Endothelial cell of umbilical vein (primary cell): ENCODE data around the gene CCSER1. TPM values are rescaled to one million over a fixed set of nuclear protein-coding genes. Genes with fewer than 3 reads are reported as not detected.
A peak's percentile ranks its signal among the peaks of the same experiment; 100 is the strongest.

ENCODE experiments used
- BruUV-seq: library from RNA; stranded (reverse); fragments of 400-500 nt; replicated peaks from 2 replicates; lab custom pipeline; 2021; lab: Mats Ljungman, UMichigan
- CTCF ChIA-PET: fragments of 300-600, 350-600 bp; sonication (Branson Sonifier 250); formaldehyde crosslinking; loops from one replicate; lab custom pipeline; 2021; ENCODE audit warnings: antibody characterized with exemption, inconsistent platforms; lab: Charles Lee
- POLR2A ChIA-PET: fragments of 300-600, 350-600 bp; sonication (Branson Sonifier 250); formaldehyde crosslinking; loops from one replicate; lab custom pipeline; 2021; ENCODE audit warnings: antibody characterized with exemption, inconsistent platforms; lab: Charles Lee
- DNase-seq: peaks from one replicate; pipeline ENCODE4 v3.0.0-alpha.2; 2011; ENCODE audit warnings: low read depth, low spot score
- FAIRE-seq: peaks from 2 replicates; lab custom pipeline; 2011; peaks lifted over from hg19 to GRCh38; lab: Jason Lieb, UNC
- H2AFZ ChIP-seq: 2 replicates; pipeline ENCODE4 v1.6.0; 2012; ENCODE audit warnings: low read depth, low read length, control low read depth, inconsistent platforms
- H3K27ac ChIP-seq: 2 replicates; pipeline ENCODE4 v1.5.1; 2011; ENCODE audit warnings: low read depth, mild to moderate bottlenecking, control low read depth, low read length, moderate library complexity; ENCODE audit not compliant: insufficient read depth
- H3K27me3 ChIP-seq, 2 experiments: 2 replicates each; pipeline versions ENCODE4 v1.6.0 to v1.6.1; 2011; ENCODE audit warnings: low read length in 2 of 2, mixed read lengths in 1 of 2; ENCODE audit not compliant: control insufficient read depth in 2 of 2, insufficient read depth in 2 of 2
- H3K36me3 ChIP-seq, 2 experiments: 2 replicates in 1 of 2; 3 replicates in 1 of 2; pipeline ENCODE4 v1.5.1; 2011; ENCODE audit warnings: low read length in 2 of 2, mild to moderate bottlenecking in 1 of 2, moderate library complexity in 1 of 2; ENCODE audit not compliant: control insufficient read depth in 2 of 2, insufficient read depth in 2 of 2; ENCODE audit errors: extremely low read depth in 1 of 2
- H3K4me1 ChIP-seq: 3 replicates; pipeline ENCODE4 v1.5.1; 2011; ENCODE audit warnings: mild to moderate bottlenecking, low read length; ENCODE audit not compliant: control insufficient read depth, insufficient read depth; ENCODE audit errors: extremely low read depth
- H3K4me2 ChIP-seq: 2 replicates; pipeline ENCODE4 v1.6.1; 2011; ENCODE audit warnings: low read length, control low read depth, mixed read lengths; ENCODE audit not compliant: insufficient read depth
- H3K4me3 ChIP-seq, 3 experiments: fragments of 200-600 bp in 1 of 3; sonication (generic), shearing (Covaris generic) in 1 of 3; replicated peaks in 1 of 3; 2 replicates each; pipeline ENCODE4 v1.5.1; 2011 to 2016; ENCODE audit warnings: control low read depth in 3 of 3, low read length in 3 of 3, mild to moderate bottlenecking in 2 of 3, inconsistent platforms in 1 of 3, low read depth in 1 of 3, moderate library complexity in 1 of 3; ENCODE audit not compliant: insufficient read depth in 1 of 3
- H3K79me2 ChIP-seq: 2 replicates; pipeline ENCODE4 v1.6.0; 2012; ENCODE audit warnings: low read length, inconsistent platforms; ENCODE audit not compliant: control insufficient read depth, insufficient read depth
- H3K9ac ChIP-seq: replicated peaks from 2 replicates; pipeline ENCODE3; 2011; ENCODE audit warnings: low read length, control low read depth; ENCODE audit not compliant: insufficient read depth; ENCODE audit errors: extremely low read depth
- H3K9me1 ChIP-seq: replicated peaks from 3 replicates; pipeline ENCODE4 v1.6.0; 2011; ENCODE audit warnings: mild to moderate bottlenecking, low read length; ENCODE audit not compliant: control insufficient read depth, insufficient read depth; ENCODE audit errors: extremely low read depth
- H3K9me3 ChIP-seq: replicated peaks from 2 replicates; pipeline ENCODE4 v1.5.1; 2012; ENCODE audit warnings: low read length, inconsistent platforms; ENCODE audit not compliant: control insufficient read depth, insufficient read depth
- H4K20me1 ChIP-seq: replicated peaks from 2 replicates; pipeline ENCODE3; 2011; ENCODE audit warnings: mild to moderate bottlenecking, low read length; ENCODE audit not compliant: control insufficient read depth, insufficient read depth; ENCODE audit errors: extremely low read depth
- CTCF ChIP-seq, 2 donors: IDR thresholded peaks; 1 replicate in 1 of 2; 2 replicates in 1 of 2; pipeline ENCODE4 v1.5.1; 2011; ENCODE audit warnings: low read length in 2 of 2, mild to moderate bottlenecking in 2 of 2, moderate library complexity in 2 of 2, control low read depth in 1 of 2, inconsistent platforms in 1 of 2, low read depth in 1 of 2; ENCODE audit not compliant: insufficient read depth in 1 of 2; ENCODE audit errors: extremely low read depth in 1 of 2
- EZH2 ChIP-seq: IDR thresholded peaks from 2 replicates; pipeline ENCODE4 v1.6.1; 2012; ENCODE audit warnings: borderline replicate concordance, low read depth, mild to moderate bottlenecking, moderate library complexity, low read length, inconsistent platforms; ENCODE audit not compliant: severe bottlenecking
- FOS ChIP-seq: IDR thresholded peaks from 2 replicates; pipeline ENCODE4 v1.6.1; 2011; ENCODE audit warnings: mild to moderate bottlenecking, low read length, moderate library complexity, borderline replicate concordance; ENCODE audit not compliant: insufficient read depth
- GATA2 ChIP-seq: IDR thresholded peaks from 2 replicates; pipeline ENCODE4 v1.7.0; 2011; ENCODE audit warnings: low read depth, mild to moderate bottlenecking, moderate library complexity, mixed read lengths, low read length; ENCODE audit not compliant: insufficient read length, insufficient read depth
- JUN ChIP-seq: IDR thresholded peaks from 2 replicates; pipeline ENCODE4 v1.6.1; 2011; ENCODE audit warnings: borderline replicate concordance, low read depth; ENCODE audit not compliant: insufficient read length, insufficient read depth
- MYC ChIP-seq: IDR thresholded peaks from one replicate; pipeline ENCODE4 v1.6.1; 2011; ENCODE audit warnings: mild to moderate bottlenecking, low read depth, low read length
- POLR2A ChIP-seq: IDR thresholded peaks from 2 replicates; pipeline ENCODE4 v1.6.1; 2012; ENCODE audit warnings: low read depth, mild to moderate bottlenecking, control low read depth, low read length
- POLR2AphosphoS5 ChIP-seq: IDR thresholded peaks from 2 replicates; pipeline ENCODE4 v1.6.1; 2012; ENCODE audit warnings: low read depth, mild to moderate bottlenecking, control low read depth, low read length, moderate library complexity; ENCODE audit not compliant: insufficient read depth
- dilution Hi-C: fragments of 300-500 bp; cut with MboI; formaldehyde crosslinking; loops from one replicate; pipeline ENCODE4 v1.15.0; 2019; ENCODE audit warnings: low sequenced_read_pairs; ENCODE audit not compliant: extremely low pct_ligation_motif_present
- intact Hi-C: fragments of 100-400 bp; cut with micrococcal nuclease; formaldehyde crosslinking; loops from one replicate; pipeline ENCODE4 v1.10.0; 2022
- polyA plus RNA-seq, 4 experiments: library from polyadenylated mRNA; depleted of rRNA in 3 of 4; stranded (reverse) in 3 of 4; unstranded in 1 of 4; fragments of >200 nt; gene quantifications; 2 replicates each; pipeline versions ENCODE4 v1.2.1 to v1.2.3, GENCODE V29; 2011 to 2012; ENCODE audit warnings: missing spikeins in 1 of 4
- total RNA-seq: library from RNA; stranded (reverse); gene quantifications from 2 replicates; pipeline ENCODE4 v1.2.3, GENCODE V29; 2021
- TF ChIP-seq, protein P1 (sequence below): IDR thresholded peaks from 2 replicates; pipeline ENCODE4 v1.6.1; 2011; ENCODE audit not compliant: insufficient read depth, insufficient read length

CCSER1 gene
- total and polyA plus RNA-seq, 2 donors (not counting 3 experiments of a cell fraction or from before 2014, with no cell fraction given), result 0.11 to 1.8 TPM

DNA sequence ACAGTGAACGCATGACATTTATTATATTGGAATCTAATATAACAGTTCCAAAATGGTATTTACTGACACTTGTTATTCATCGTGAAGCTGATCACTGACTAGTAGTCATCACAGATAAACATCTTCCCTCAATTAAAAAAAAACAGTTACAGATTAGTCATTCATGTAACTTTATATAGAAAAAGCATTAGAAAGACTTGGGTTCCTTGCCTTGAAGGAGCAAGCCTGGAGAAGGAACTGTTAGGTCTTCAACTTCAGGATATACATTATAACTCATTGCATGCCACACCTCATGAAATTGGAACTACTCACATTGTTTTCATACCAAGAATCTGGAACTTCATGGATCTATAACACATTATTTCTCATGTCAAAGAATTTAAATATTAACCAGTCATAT lies 317.7 kb downstream of the CCSER1 start:
- dilution Hi-C loops, result no loop called here
- Histone ChIP-seq H3K27me3 (no peaks in the 10 kb centered on the region), H3K9me1 (no peaks in the 10 kb centered on the region), H3K36me3 (no peaks in the 10 kb centered on the region), H3K27ac (no peak overlapping the region), H2AFZ (no peak overlapping the region), H3K9ac (no peak overlapping the region), H4K20me1 (no peaks in the 10 kb centered on the region), H3K79me2 (no peaks in the 10 kb centered on the region), H3K4me3 (no peak overlapping the region), H3K4me1 (peaks cover 27% of the 10 kb centered on the region), H3K4me2 (no peak overlapping the region), H3K9me3 (no peaks in the 10 kb centered on the region)
- FAIRE-seq, result no peak
- DNase-seq, result no peak
- ChIA-PET CTCF (interaction anchor here (1.1 kb wide), 1 partner anchor 26 kb away, joined by 3 read pairs; no protein-coding TSS in a partner anchor), POLR2A (no interaction called here)
- no TSS peak for BruUV-seq
- TF ChIP-seq FOS (peak; percentile 44), GATA2 (peak; percentile 69), POLR2A (no peak)
- intact Hi-C loops, result loop anchor here (10.0 kb wide), 1 partner anchor 180 kb away; no protein-coding TSS in a partner anchor

DNA sequence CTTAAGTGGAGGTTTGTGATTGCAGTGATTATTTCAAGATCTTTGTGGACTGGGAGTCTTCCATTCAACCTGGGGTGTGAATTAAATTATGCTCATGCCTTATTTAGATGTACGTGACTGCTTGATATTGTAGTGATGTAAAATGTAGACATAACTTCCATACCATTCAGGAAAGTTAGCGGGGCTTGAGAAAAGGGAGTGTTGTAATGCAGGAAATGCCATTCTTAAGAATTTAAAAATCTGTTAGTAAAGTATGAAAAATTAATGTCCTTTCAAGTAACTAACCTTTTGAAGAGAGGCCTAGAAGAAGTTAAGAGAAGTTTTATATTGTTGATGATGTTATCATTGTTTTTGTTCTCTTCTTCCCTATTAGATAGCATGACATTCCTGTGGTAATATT lies 318.2 kb downstream of the CCSER1 start:
- no peak overlapping the region for H3K4me2 ChIP-seq
- no peak overlapping the region for H3K27ac ChIP-seq
- ChIA-PET POLR2A (no interaction called here), CTCF (interaction anchor here (1.1 to 1.4 kb wide), 2 partner anchors 18 to 26 kb away, joined by 3 to 5 read pairs; no protein-coding TSS in a partner anchor)
- dilution Hi-C loops, result no loop called here
- no TSS peak for BruUV-seq
- H3K9ac ChIP-seq, result no peak overlapping the region
- peaks cover 27% of the 10 kb centered on the region for H3K4me1 ChIP-seq
- H3K9me3 ChIP-seq, result no peaks in the 10 kb centered on the region
- DNase-seq (peak; percentile 30), FAIRE-seq (peak; percentile 33)
- H3K27me3 ChIP-seq, result no peaks in the 10 kb centered on the region
- H3K79me2 ChIP-seq, result no peaks in the 10 kb centered on the region
- intact Hi-C loops, result loop anchor here (10.0 kb wide), 1 partner anchor 179 kb away; no protein-coding TSS in a partner anchor
- no peaks in the 10 kb centered on the region for H4K20me1 ChIP-seq
- no peak overlapping the region for H2AFZ ChIP-seq
- H3K9me1 ChIP-seq, result no peaks in the 10 kb centered on the region
- H3K36me3 ChIP-seq, result no peaks in the 10 kb centered on the region
- no peak overlapping the region for H3K4me3 ChIP-seq
- TF ChIP-seq, protein P1, sequence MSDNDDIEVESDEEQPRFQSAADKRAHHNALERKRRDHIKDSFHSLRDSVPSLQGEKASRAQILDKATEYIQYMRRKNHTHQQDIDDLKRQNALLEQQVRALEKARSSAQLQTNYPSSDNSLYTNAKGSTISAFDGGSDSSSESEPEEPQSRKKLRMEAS, result no peak
- no peak for TF ChIP-seq JUN
- no peak for TF ChIP-seq POLR2AphosphoS5
- TF ChIP-seq CTCF (IDR thresholded peaks at IDR 0.05; ENCODE audit: extremely low read depth in 1 of 2, insufficient read depth in 1 of 2, low read depth in 1 of 2, low read length in 2 of 2), result no peak
- no peak for TF ChIP-seq EZH2
- TF ChIP-seq FOS, result no peak
- TF ChIP-seq POLR2A, result no peak
- TF ChIP-seq GATA2, result no peak
- TF ChIP-seq MYC, result no peak
